ENCODE results near the gene SLC23A2. TPM values are rescaled to one million over a fixed set of nuclear protein-coding genes. Genes with fewer than 3 reads are reported as not detected.

Gene SLC23A2
- polyA plus RNA-seq, 1 of the 3 experiments (the other 2 are of a cell fraction) = 14.0 TPM

- no peaks in the 10 kb centered on the region for H3K27me3 ChIP-seq (ENCODE audit: insufficient read depth)
- no peak for TF ChIP-seq TAF1 (IDR thresholded peaks at IDR 0.05; ENCODE audit: borderline replicate concordance, low read depth, low read length)
- no peak for TF ChIP-seq RAD21 (IDR thresholded peaks at IDR 0.05; ENCODE audit: low read length)
- TF ChIP-seq SMC3 (IDR thresholded peaks at IDR 0.05; ENCODE audit: low read depth, low read length) = no peak
- no peak for TF ChIP-seq RXRA (IDR thresholded peaks at IDR 0.05; ENCODE audit: borderline replicate concordance, low read depth)
- no peak for TF ChIP-seq GATA2 (CRISPR knock-in tag; IDR thresholded peaks at IDR 0.05)
- no peak for TF ChIP-seq JUND (IDR thresholded peaks at IDR 0.05)
- TF ChIP-seq CTCF (IDR thresholded peaks at IDR 0.05) = no peak
- no peak overlapping the region for H3K9ac ChIP-seq
- CTCF ChIA-PET = no interaction called here
- H4K20me1 ChIP-seq (ENCODE audit: insufficient read depth) = no peaks in the 10 kb centered on the region
- POLR2A ChIA-PET = no interaction called here
- H3K4me3 ChIP-seq (ENCODE audit: low read depth in 2 of 2, low read length in 1 of 2) = no peak overlapping the region
- H3F3A ChIP-seq (replicated peaks; ENCODE audit: insufficient read depth) = no peaks in the 10 kb centered on the region
- no peaks in the 10 kb centered on the region; a peak in 1 of 4 replicates for H3K4me1 ChIP-seq (ENCODE audit: control insufficient read depth in 1 of 2, insufficient read depth in 2 of 2, low read depth in 1 of 2, low read length in 1 of 2)
- no peaks in the 10 kb centered on the region for H3K9me3 ChIP-seq
- no peaks in the 10 kb centered on the region for H3K36me3 ChIP-seq (replicated peaks in 1 of 2; ENCODE audit: control insufficient read depth in 1 of 2, insufficient read depth in 2 of 2, low read length in 1 of 2)
- no peak overlapping the region for H3K27ac ChIP-seq (ENCODE audit: low read depth in 2 of 2, low read length in 1 of 2)
- DNase-seq = no peak
- H3K4me2 ChIP-seq = no peak overlapping the region
- no peak overlapping the region for H2AFZ ChIP-seq (ENCODE audit: low read depth)
- no peaks in the 10 kb centered on the region for H3K9me2 ChIP-seq
- H3K79me2 ChIP-seq (ENCODE audit: insufficient read depth) = peaks cover 5% of the 10 kb centered on the region
- WGBS (ENCODE audit: low lambda C conversion rate) = 91% methylated on average over 2 of the region's 2 CpGs
Observed at GRCh38 chr20:4957939-4958362, 43.4 kb downstream of the SLC23A2 start.

- WGBS (ENCODE audit: low lambda C conversion rate) = 93% methylated on average over 2 of the region's 2 CpGs
- TF ChIP-seq YY1 (IDR thresholded peaks at IDR 0.05; ENCODE audit: low read depth) (no peak), TEAD4 (IDR thresholded peaks at IDR 0.05; ENCODE audit: borderline replicate concordance, insufficient read depth) (no peak), EZH2phosphoT487 (IDR thresholded peaks at IDR 0.05; ENCODE audit: borderline replicate concordance, low read depth) (no peak), FOXM1 (IDR thresholded peaks at IDR 0.05; ENCODE audit: low read depth) (no peak), MXI1 (IDR thresholded peaks at IDR 0.05; ENCODE audit: low read depth, low read length) (no peak), NFIC (IDR thresholded peaks at IDR 0.05; ENCODE audit: borderline replicate concordance) (no peak), MAX (IDR thresholded peaks at IDR 0.05; ENCODE audit: low read depth) (no peak), ELF1 (IDR thresholded peaks at IDR 0.05) (no peak), FOSL2 (IDR thresholded peaks at IDR 0.05; ENCODE audit: borderline replicate concordance, low read depth) (no peak), RAD21 (IDR thresholded peaks at IDR 0.05; ENCODE audit: low read length) (no peak), USF1 (IDR thresholded peaks at IDR 0.05; ENCODE audit: borderline replicate concordance, low read depth) (no peak), POLR2AphosphoS5 (IDR thresholded peaks at IDR 0.05; ENCODE audit: low read depth, low read length) (no peak), RFX5 (IDR thresholded peaks at IDR 0.05; ENCODE audit: low read length) (no peak), GATA2 (CRISPR knock-in tag; IDR thresholded peaks at IDR 0.05) (no peak), CHD2 (IDR thresholded peaks at IDR 0.05; ENCODE audit: low read length, partially characterized antibody) (no peak), REST (IDR thresholded peaks at IDR 0.05; ENCODE audit: low read depth, low read length) (no peak), CTCF (IDR thresholded peaks at IDR 0.05) (no peak)
Observed at GRCh38 chr20:4957187-4957586, 44.1 kb downstream of the SLC23A2 start.

More at GRCh38 chr20:4957187-4957586, 44.1 kb downstream of the SLC23A2 start:
- Histone ChIP-seq H3K36me3 (replicated peaks in 1 of 2; ENCODE audit: control insufficient read depth in 1 of 2, insufficient read depth in 2 of 2, low read length in 1 of 2) (peaks cover 0 to 5% of the 10 kb centered on the region in 2 experiments), H3K4me2 (no peak overlapping the region), H3K4me1 (ENCODE audit: control insufficient read depth in 1 of 2, insufficient read depth in 2 of 2, low read depth in 1 of 2, low read length in 1 of 2) (no peaks in the 10 kb centered on the region; a peak in 1 of 4 replicates), H3K79me2 (ENCODE audit: insufficient read depth) (peaks cover 5% of the 10 kb centered on the region), H3K4me3 (ENCODE audit: low read depth in 2 of 2, low read length in 1 of 2) (no peak overlapping the region), H4K20me1 (ENCODE audit: insufficient read depth) (no peaks in the 10 kb centered on the region), H3K9me3 (no peaks in the 10 kb centered on the region), H3K9ac (no peak overlapping the region), H2AFZ (ENCODE audit: low read depth) (no peak overlapping the region), H3F3A (replicated peaks; ENCODE audit: insufficient read depth) (no peaks in the 10 kb centered on the region), H3K9me2 (no peaks in the 10 kb centered on the region), H3K27me3 (ENCODE audit: insufficient read depth) (no peaks in the 10 kb centered on the region), H3K27ac (ENCODE audit: low read depth in 2 of 2, low read length in 1 of 2) (no peak overlapping the region)
- POLR2A ChIA-PET = no interaction called here
- CTCF ChIA-PET = interaction anchor here (1.0 to 2.8 kb wide), 6 partner anchors 9 to 210 kb away, joined by 4 to 19 read pairs (median 9); no protein-coding TSS in a partner anchor
- DNase-seq = no peak
